CD14-positive monocyte (primary cell): ENCODE results near the gene GABBR2. TPM values are rescaled to one million over a fixed set of nuclear protein-coding genes. Genes with fewer than 3 reads are reported as not detected.

Experiments
- DNase-seq, 3 donors: peaks; one replicate each; pipeline ENCODE4 v3.0.0-alpha.2; 2011 to 2022
- H2AFZ ChIP-seq: 2 replicates; pipeline ENCODE4 v1.6.0; 2012; ENCODE audit warnings: mild to moderate bottlenecking, low read depth, low read length, inconsistent platforms; ENCODE audit not compliant: insufficient read depth, poor library complexity, severe bottlenecking
- H3K27ac ChIP-seq, 2 donors: 1 replicate in 1 of 2; 2 replicates in 1 of 2; pipeline ENCODE4 v1.5.1; 2012 to 2013; ENCODE audit warnings: low read length in 2 of 2, control low read depth in 1 of 2, inconsistent platforms in 1 of 2, low read depth in 1 of 2, mild to moderate bottlenecking in 1 of 2
- H3K27me3 ChIP-seq, 2 donors: one replicate each; pipeline versions ENCODE4 v1.6.0 to v1.6.1; 2011 to 2013; ENCODE audit warnings: low read length in 2 of 2; ENCODE audit not compliant: control insufficient read depth in 2 of 2, insufficient read depth in 2 of 2
- H3K36me3 ChIP-seq, 2 donors: replicated peaks in 1 of 2; 1 replicate in 1 of 2; 2 replicates in 1 of 2; pipeline versions ENCODE4 v1.5.1 to v1.6.1; 2012 to 2013; ENCODE audit warnings: low read length in 2 of 2, control low read depth in 1 of 2, inconsistent platforms in 1 of 2, mild to moderate bottlenecking in 1 of 2; ENCODE audit not compliant: insufficient read depth in 2 of 2, control insufficient read depth in 1 of 2
- H3K4me1 ChIP-seq, 2 donors: 1 replicate in 1 of 2; 2 replicates in 1 of 2; pipeline versions ENCODE4 v1.5.1 to v1.6.1; 2012 to 2013; ENCODE audit warnings: low read length in 2 of 2, control low read depth in 1 of 2, inconsistent platforms in 1 of 2, mild to moderate bottlenecking in 1 of 2, moderate library complexity in 1 of 2; ENCODE audit not compliant: insufficient read depth in 2 of 2, control insufficient read depth in 1 of 2
- H3K4me2 ChIP-seq: replicated peaks from 2 replicates; pipeline ENCODE3; 2012; ENCODE audit warnings: low read length, moderate library complexity, mild to moderate bottlenecking; ENCODE audit not compliant: poor library complexity, severe bottlenecking; ENCODE audit errors: extremely low read depth
- H3K4me3 ChIP-seq, 3 experiments: fragments of 200-600 bp in 1 of 3; sonication (generic) in 1 of 3; replicated peaks in 1 of 3; 1 replicate in 2 of 3; 2 replicates in 1 of 3; pipeline ENCODE4 v1.5.1; 2011 to 2013; ENCODE audit warnings: low read length in 3 of 3, mild to moderate bottlenecking in 3 of 3, control low read depth in 2 of 3, low read depth in 2 of 3, inconsistent platforms in 1 of 3, moderate library complexity in 1 of 3
- H3K79me2 ChIP-seq: 2 replicates; pipeline ENCODE4 v1.6.0; 2012; ENCODE audit warnings: mild to moderate bottlenecking, control low read depth, inconsistent platforms, low read length, moderate library complexity; ENCODE audit not compliant: insufficient read depth
- H3K9ac ChIP-seq: 2 replicates; pipeline ENCODE4 v1.6.0; 2017; ENCODE audit warnings: low read length, mild to moderate bottlenecking; ENCODE audit not compliant: insufficient read depth, poor library complexity, severe bottlenecking
- H3K9me3 ChIP-seq, 2 donors: replicated peaks in 1 of 2; 1 replicate in 1 of 2; 2 replicates in 1 of 2; pipeline versions ENCODE4 v1.5.1 to v1.6.1; 2012 to 2013; ENCODE audit warnings: low read length in 2 of 2, control low read depth in 1 of 2; ENCODE audit not compliant: control insufficient read depth in 1 of 2, insufficient read depth in 1 of 2
- H4K20me1 ChIP-seq: 2 replicates; pipeline ENCODE4 v1.6.0; 2012; ENCODE audit warnings: mild to moderate bottlenecking, low read length, control low read depth, moderate library complexity; ENCODE audit not compliant: insufficient read depth
- H3K27ac Mint-ChIP-seq, 7 donors: one replicate each; pipeline ENCODE4 v1.8.0; 2020; ENCODE audit warnings: mild to moderate bottlenecking in 7 of 7, mixed read lengths in 7 of 7, moderate library complexity in 6 of 7, inconsistent platforms in 2 of 7
- H3K27me3 Mint-ChIP-seq, 3 donors: one replicate each; pipeline ENCODE4 v1.8.0; 2021 to 2022; ENCODE audit warnings: low read depth in 3 of 3, mild to moderate bottlenecking in 3 of 3, mixed read lengths in 3 of 3, moderate library complexity in 3 of 3, inconsistent platforms in 1 of 3
- H3K36me3 Mint-ChIP-seq, 2 donors: one replicate each; pipeline ENCODE4 v1.8.0; 2020; ENCODE audit warnings: mixed read lengths in 2 of 2, inconsistent platforms in 1 of 2, mild to moderate bottlenecking in 1 of 2
- H3K4me1 Mint-ChIP-seq: one replicate; pipeline ENCODE4 v1.8.0; 2020; ENCODE audit warnings: mild to moderate bottlenecking, mixed read lengths
- H3K4me3 Mint-ChIP-seq, 2 donors: one replicate each; pipeline ENCODE4 v1.8.0; 2020; ENCODE audit warnings: mild to moderate bottlenecking in 2 of 2, mixed read lengths in 2 of 2, moderate library complexity in 1 of 2
- H3K9me3 Mint-ChIP-seq, 7 donors: one replicate each; pipeline ENCODE4 v1.8.0; 2020 to 2022; ENCODE audit warnings: mixed read lengths in 7 of 7, mild to moderate bottlenecking in 6 of 7, moderate library complexity in 6 of 7, inconsistent platforms in 2 of 7
- CTCF ChIP-seq: fragments of 200-600 bp; IDR thresholded peaks from one replicate; pipeline ENCODE4 v1.8.0; 2022; ENCODE audit warnings: antibody characterized with exemption, mild to moderate bottlenecking
- WGBS: methylation state at CpG from one replicate; pipeline ENCODE4 v1.1.5; 2013; ENCODE audit warnings: missing lambda C conversion rate; ENCODE audit not compliant: insufficient coverage; 5-methylcytosine and 5-hydroxymethylcytosine counted together
- intact Hi-C, 2 donors: fragments of 100-400 bp; cut with micrococcal nuclease; formaldehyde crosslinking; loops; one replicate each; pipeline versions ENCODE4 v1.15.0 to v1.15.1; 2023
- polyA plus RNA-seq, 3 donors: library from polyadenylated mRNA; depleted of rRNA in 1 of 3; unstranded in 2 of 3; stranded (reverse) in 1 of 3; fragments of 300-500 nt in 2 of 3; fragments of >200 nt in 1 of 3; fragmentation: Illumina TruSeq in 2 of 3; gene quantifications; 1 replicate in 2 of 3; 2 replicates in 1 of 3; pipeline ENCODE4 v1.2.3, GENCODE V29; 2012 to 2021

The GABBR2 gene
- polyA plus RNA-seq, 3 donors = not detected

GRCh38 chr9:98632839-98633238, 75.9 kb downstream of the GABBR2 start:
- no peaks in the 10 kb centered on the region for H3K9me3 ChIP-seq
- 100% methylated on average over 1 of the region's 4 CpGs for WGBS
- TF ChIP-seq CTCF = no peak
- H3K27me3 ChIP-seq = peaks cover 0 to 2% of the 10 kb centered on the region in 2 donors
- Mint-ChIP-seq H3K9me3 (peaks cover 0 to 6% (median 0%) of the 10 kb centered on the region in 7 donors), H3K27me3 (peaks cover 8 to 16% (median 10%) of the 10 kb centered on the region in 3 donors), H3K36me3 (no peaks in the 10 kb centered on the region), H3K4me1 (no peaks in the 10 kb centered on the region), H3K4me3 (no peak overlapping the region), H3K27ac (no peak overlapping the region)
- H3K4me2 ChIP-seq = no peak overlapping the region
- no peak overlapping the region for H3K9ac ChIP-seq
- intact Hi-C loops = no loop called here
- no peaks in the 10 kb centered on the region for H3K4me1 ChIP-seq
- no peaks in the 10 kb centered on the region for H3K36me3 ChIP-seq
- no peak overlapping the region for H2AFZ ChIP-seq
- no peaks in the 10 kb centered on the region for H3K79me2 ChIP-seq
- H3K4me3 ChIP-seq = no peak overlapping the region
- H4K20me1 ChIP-seq = no peaks in the 10 kb centered on the region
- no peak for DNase-seq
- H3K27ac ChIP-seq = no peak overlapping the region

DNA sequence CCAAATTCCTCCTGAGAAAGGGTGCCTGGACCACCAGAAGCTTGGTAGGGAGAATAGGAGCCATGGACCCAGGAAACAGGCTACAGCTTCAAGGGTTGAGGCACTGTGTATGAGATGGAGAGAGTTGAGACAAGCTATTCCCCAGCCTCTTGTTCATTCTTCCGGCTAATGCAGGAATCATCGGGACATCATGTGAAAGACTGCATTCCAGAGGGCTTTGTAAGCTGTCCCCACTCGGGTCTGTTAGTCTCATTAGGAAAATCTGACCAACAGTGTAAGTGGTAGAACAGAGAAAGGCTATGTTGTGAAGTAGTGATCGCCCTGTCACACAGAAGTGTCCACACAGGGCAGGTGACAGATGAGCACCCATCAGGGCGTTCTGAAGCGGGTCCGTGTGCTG, 81.4 kb downstream of the GABBR2 start:
- no peak for TF ChIP-seq CTCF
- no peaks in the 10 kb centered on the region for H3K4me1 Mint-ChIP-seq
- H3K36me3 Mint-ChIP-seq = no peaks in the 10 kb centered on the region
- Histone ChIP-seq H3K36me3 (no peaks in the 10 kb centered on the region), H4K20me1 (no peaks in the 10 kb centered on the region), H3K4me1 (no peaks in the 10 kb centered on the region), H3K9me3 (no peaks in the 10 kb centered on the region), H3K27me3 (peaks cover 2% of the 10 kb centered on the region in 2 donors), H3K27ac (no peak overlapping the region), H3K4me3 (no peak overlapping the region), H3K4me2 (no peak overlapping the region), H3K9ac (no peak overlapping the region), H3K79me2 (no peaks in the 10 kb centered on the region), H2AFZ (no peak overlapping the region)
- no peak overlapping the region for H3K4me3 Mint-ChIP-seq
- no peaks in the 10 kb centered on the region for H3K9me3 Mint-ChIP-seq
- peak overlapping the region in 1 of 7 donors; percentile 26 for H3K27ac Mint-ChIP-seq
- intact Hi-C loops = no loop called here
- DNase-seq = no peak
- 95% methylated on average over 5 of the region's 7 CpGs for WGBS
- H3K27me3 Mint-ChIP-seq = peaks cover 7 to 26% (median 10%) of the 10 kb centered on the region in 3 donors
